ENCODE data around the gene ADGRL3. TPM values are rescaled to one million over a fixed set of nuclear protein-coding genes. Genes with fewer than 3 reads are reported as not detected.

The ADGRL3 gene
- total RNA-seq, 1 donor from 2014 or later: 93.6 TPM

GRCh38 chr4:61199873-61200186, 296 bp upstream of the ADGRL3 start:
- Mint-ChIP-seq H3K9me3 (peaks cover 2% of the 10 kb centered on the region), H3K4me1 (peaks cover 25% of the 10 kb centered on the region), H3K27me3 (ENCODE audit: insufficient read depth, low read depth) (peaks cover 2% of the 10 kb centered on the region), H3K4me3 (peak overlapping the region; percentile 86), H3K27ac (peak overlapping the region; percentile 43), H3K36me3 (no peaks in the 10 kb centered on the region)
- H3F3A ChIP-seq (ENCODE audit: low read depth): peaks cover 19% of the 10 kb centered on the region
- no peak overlapping the region for H3K9ac ChIP-seq
- peak overlapping the region; percentile 20 for H2AFZ ChIP-seq (replicated peaks)
- H3K36me3 ChIP-seq: no peaks in the 10 kb centered on the region
- no peaks in the 10 kb centered on the region for H3K9me3 ChIP-seq (ENCODE audit: low read depth)
- peaks cover 29% of the 10 kb centered on the region for H4K20me1 ChIP-seq (ENCODE audit: low read depth)
- H3K4me1 ChIP-seq: peaks cover 19% of the 10 kb centered on the region
- TF ChIP-seq CTCF (IDR thresholded peaks at IDR 0.05) (no peak), EZH2phosphoT487 (IDR thresholded peaks at IDR 0.05) (no peak), EZH2 (IDR thresholded peaks at IDR 0.05) (no peak)
- H3K27ac ChIP-seq: peak overlapping the region; percentile 69
- peaks cover 21% of the 10 kb centered on the region for H3K27me3 ChIP-seq
- peak overlapping the region; percentile 86 for H3K4me3 ChIP-seq
- peak overlapping the region; percentile 90 for H3K4me2 ChIP-seq
- H3K79me2 ChIP-seq (ENCODE audit: low read depth): peaks cover 44% of the 10 kb centered on the region
- DNase-seq (ENCODE audit: low spot score): no peak

GRCh38 chr4:61200916-61201526, 895 bp downstream of the ADGRL3 start:
- peaks cover 37% of the 10 kb centered on the region for H3K4me1 Mint-ChIP-seq
- peaks cover 21% of the 10 kb centered on the region for H3K27me3 ChIP-seq
- H3K4me2 ChIP-seq: peak overlapping the region; percentile 90
- peaks cover 56% of the 10 kb centered on the region for H3K79me2 ChIP-seq (ENCODE audit: low read depth)
- TF ChIP-seq EZH2phosphoT487 (IDR thresholded peaks at IDR 0.05) (no peak), CTCF (IDR thresholded peaks at IDR 0.05) (no peak), EZH2 (IDR thresholded peaks at IDR 0.05) (no peak)
- peak overlapping the region; percentile 99 for H3K27ac Mint-ChIP-seq
- H3K4me3 ChIP-seq: peak overlapping the region; percentile 86
- H3K36me3 ChIP-seq: no peaks in the 10 kb centered on the region
- H3K4me1 ChIP-seq: peaks cover 22% of the 10 kb centered on the region
- H3K36me3 Mint-ChIP-seq: no peaks in the 10 kb centered on the region
- H3K27ac ChIP-seq: peak overlapping the region; percentile 69
- H2AFZ ChIP-seq (replicated peaks): peak overlapping the region; percentile 20
- H3K27me3 Mint-ChIP-seq (ENCODE audit: insufficient read depth, low read depth): peaks cover 2% of the 10 kb centered on the region
- H3K9me3 Mint-ChIP-seq: peaks cover 2% of the 10 kb centered on the region
- peaks cover 19% of the 10 kb centered on the region for H3F3A ChIP-seq (ENCODE audit: low read depth)
- peak; percentile 63 for DNase-seq (ENCODE audit: low spot score)
- H3K9me3 ChIP-seq (ENCODE audit: low read depth): no peaks in the 10 kb centered on the region
- H3K4me3 Mint-ChIP-seq: peak overlapping the region; percentile 99
- peak overlapping the region; percentile 69 for H3K9ac ChIP-seq
- H4K20me1 ChIP-seq (ENCODE audit: low read depth): peaks cover 41% of the 10 kb centered on the region

- Mint-ChIP-seq H3K27me3 (ENCODE audit: insufficient read depth, low read depth) (peaks cover 2% of the 10 kb centered on the region), H3K36me3 (peaks cover 2% of the 10 kb centered on the region), H3K4me1 (peaks cover 40% of the 10 kb centered on the region), H3K9me3 (peaks cover 2% of the 10 kb centered on the region), H3K4me3 (peak overlapping the region; percentile 99), H3K27ac (peak overlapping the region; percentile 99)
- Histone ChIP-seq H3K4me3 (peak overlapping the region; percentile 86), H3K4me1 (peaks cover 22% of the 10 kb centered on the region), H3F3A (ENCODE audit: low read depth) (peaks cover 19% of the 10 kb centered on the region), H3K27me3 (peaks cover 21% of the 10 kb centered on the region), H3K27ac (no peak overlapping the region), H2AFZ (replicated peaks) (peak overlapping the region; percentile 54), H3K79me2 (ENCODE audit: low read depth) (peaks cover 62% of the 10 kb centered on the region), H3K9me3 (ENCODE audit: low read depth) (no peaks in the 10 kb centered on the region), H4K20me1 (ENCODE audit: low read depth) (peaks cover 46% of the 10 kb centered on the region), H3K9ac (peak overlapping the region; percentile 69), H3K4me2 (peak overlapping the region; percentile 90), H3K36me3 (no peaks in the 10 kb centered on the region)
- TF ChIP-seq CTCF (IDR thresholded peaks at IDR 0.05): no peak
- no peak for TF ChIP-seq EZH2phosphoT487 (IDR thresholded peaks at IDR 0.05)
- peak; percentile 5 for TF ChIP-seq EZH2 (IDR thresholded peaks at IDR 0.05)
- DNase-seq (ENCODE audit: low spot score): peak; percentile 53
Measured at GRCh38 chr4:61201561-61201960, 1.4 kb downstream of the ADGRL3 start.

Data from neural progenitor cell (in vitro differentiated cells).